Stimulated activated CD8-positive, alpha-beta memory T cell treated with anti-CD3 and anti-CD28 coated beads, Interleukin-7, amount 100 ng/mL, for 1 hour (primary cell): ENCODE data around the gene MIB2.
"Not testable (repeated sequence)": the region's sequence is repeated elsewhere in the genome, so short reads cannot be mapped to it uniquely, and the experiment has no call there.

Experiments
- DNase-seq, 2 donors: peaks; one replicate each; pipeline ENCODE4 v3.0.0-alpha.2; 2020; ENCODE audit warnings: low read depth in 2 of 2

Gene MIB2

DNA sequence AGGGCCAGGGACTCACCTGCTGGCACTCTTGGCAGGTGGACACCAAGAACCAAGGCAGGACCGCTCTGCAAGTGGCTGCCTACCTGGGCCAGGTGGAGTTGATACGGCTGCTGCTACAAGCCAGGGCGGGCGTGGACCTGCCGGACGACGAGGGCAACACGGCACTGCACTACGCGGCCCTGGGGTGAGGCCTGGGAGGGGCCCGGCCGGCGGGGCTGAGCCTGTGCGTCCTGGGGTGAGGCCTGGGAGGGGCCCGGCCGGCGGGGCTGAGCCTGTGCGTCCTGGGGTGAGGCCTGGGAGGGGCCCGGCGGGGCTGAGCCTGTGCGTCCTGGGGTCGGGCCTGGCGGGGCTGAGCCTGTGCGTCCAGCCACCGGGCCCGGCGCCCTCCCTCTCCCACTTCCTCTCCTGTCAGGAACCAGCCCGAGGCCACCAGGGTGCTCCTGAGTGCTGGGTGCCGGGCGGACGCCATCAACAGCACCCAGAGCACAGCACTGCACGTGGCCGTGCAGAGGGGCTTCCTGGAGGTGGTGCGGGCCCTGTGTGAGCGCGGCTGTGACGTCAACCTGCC is 12.0 kb downstream of the MIB2 start:
- no peak for DNase-seq

DNA sequence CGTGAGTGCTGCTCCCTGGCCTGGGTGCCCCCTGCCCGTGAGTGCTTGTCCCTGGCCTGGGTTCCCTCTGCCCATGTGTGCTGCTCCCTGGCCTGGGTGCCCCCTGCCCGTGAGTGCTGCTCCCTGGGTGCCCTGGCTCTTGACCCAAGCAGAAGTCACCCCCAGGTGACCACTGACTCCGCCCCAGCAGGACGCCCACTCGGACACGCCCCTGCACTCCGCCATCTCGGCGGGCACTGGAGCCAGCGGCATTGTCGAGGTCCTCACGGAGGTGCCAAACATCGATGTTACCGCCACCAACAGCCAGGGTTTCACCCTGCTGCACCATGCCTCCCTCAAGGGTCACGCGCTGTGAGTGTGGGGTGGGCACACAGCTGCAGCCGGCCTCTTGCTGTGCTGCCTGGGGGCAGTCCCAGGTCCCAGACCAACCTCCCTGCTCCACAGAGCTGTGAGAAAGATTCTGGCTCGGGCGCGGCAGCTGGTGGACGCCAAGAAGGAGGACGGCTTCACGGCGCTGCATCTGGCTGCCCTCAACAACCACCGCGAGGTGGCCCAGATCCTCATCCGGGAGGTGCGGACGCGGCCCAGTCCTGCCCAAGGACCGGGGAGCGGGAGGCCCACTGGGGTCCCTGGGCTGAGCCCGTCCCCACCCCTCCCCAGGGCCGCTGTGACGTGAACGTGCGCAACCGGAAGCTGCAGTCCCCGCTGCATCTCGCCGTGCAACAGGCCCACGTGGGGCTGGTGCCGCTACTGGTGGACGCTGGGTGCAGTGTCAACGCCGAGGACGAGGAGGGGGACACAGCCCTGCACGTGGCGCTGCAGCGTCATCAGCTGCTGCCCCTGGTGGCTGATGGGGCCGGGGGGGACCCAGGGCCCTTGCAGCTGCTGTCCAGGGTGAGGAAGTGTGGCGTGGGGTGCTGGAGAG is 12.8 kb downstream of the MIB2 start:
- DNase-seq: no peak

DNA sequence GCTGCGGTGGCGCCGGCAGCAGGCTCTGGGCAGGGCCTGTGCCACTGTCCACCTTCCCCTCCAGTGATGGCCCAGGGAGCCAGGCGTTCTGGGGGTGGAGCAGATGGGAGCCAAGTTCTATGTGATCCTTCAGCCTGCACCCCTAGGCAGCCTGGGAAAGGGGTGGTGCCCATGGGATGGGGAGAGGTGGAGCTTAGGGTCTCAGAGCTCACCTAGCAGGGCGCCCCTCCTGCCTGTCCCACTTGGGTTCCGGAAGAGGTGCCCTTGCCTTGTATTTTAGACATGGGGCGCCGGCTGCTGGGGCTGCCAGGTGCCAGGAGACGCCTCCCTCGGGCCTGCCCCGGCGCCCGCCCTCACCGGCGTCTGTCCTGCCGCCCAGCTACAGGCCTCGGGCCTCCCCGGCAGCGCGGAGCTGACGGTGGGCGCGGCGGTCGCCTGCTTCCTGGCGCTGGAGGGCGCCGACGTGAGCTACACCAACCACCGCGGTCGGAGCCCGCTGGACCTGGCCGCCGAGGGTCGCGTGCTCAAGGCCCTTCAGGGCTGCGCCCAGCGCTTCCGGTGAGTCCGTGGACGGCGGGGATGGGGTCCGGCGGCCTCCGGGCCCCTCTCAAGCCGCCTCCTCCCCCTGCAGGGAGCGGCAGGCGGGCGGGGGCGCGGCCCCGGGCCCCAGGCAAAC is 13.6 kb downstream of the MIB2 start:
- DNase-seq: no peak

DNA sequence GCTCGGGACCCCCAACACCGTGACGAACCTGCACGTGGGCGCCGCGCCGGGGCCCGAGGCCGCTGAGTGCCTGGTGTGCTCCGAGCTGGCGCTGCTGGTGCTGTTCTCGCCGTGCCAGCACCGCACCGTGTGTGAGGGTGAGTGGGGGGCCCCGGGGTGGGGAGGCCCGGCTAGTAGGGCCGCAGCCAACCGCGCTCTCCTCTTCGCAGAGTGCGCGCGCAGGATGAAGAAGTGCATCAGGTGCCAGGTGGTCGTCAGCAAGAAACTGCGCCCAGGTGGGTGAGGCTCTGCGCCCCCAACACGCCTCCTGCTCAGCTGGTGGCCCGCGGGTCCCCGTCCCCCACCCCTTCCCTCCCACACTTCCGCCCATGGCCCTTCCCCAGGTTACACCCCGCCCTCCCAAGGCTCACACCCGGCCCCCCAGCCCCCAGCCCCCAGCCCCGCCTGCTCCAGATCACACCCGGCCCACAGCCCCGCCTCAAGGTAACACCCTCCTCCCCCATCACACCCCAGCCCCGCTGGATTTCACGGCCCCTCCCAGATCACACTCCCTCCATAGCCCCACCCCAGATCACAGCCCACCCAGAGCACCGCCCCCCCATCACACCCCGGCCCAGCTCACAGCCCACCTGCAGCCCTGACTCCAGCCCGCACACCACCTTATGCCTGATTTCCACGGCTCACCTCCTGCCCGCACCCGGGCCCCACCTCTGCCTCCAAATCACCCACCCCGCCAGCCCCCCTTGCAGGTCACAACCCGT is 14.3 kb downstream of the MIB2 start:
- DNase-seq: peak; percentile 52 to 54

DNA sequence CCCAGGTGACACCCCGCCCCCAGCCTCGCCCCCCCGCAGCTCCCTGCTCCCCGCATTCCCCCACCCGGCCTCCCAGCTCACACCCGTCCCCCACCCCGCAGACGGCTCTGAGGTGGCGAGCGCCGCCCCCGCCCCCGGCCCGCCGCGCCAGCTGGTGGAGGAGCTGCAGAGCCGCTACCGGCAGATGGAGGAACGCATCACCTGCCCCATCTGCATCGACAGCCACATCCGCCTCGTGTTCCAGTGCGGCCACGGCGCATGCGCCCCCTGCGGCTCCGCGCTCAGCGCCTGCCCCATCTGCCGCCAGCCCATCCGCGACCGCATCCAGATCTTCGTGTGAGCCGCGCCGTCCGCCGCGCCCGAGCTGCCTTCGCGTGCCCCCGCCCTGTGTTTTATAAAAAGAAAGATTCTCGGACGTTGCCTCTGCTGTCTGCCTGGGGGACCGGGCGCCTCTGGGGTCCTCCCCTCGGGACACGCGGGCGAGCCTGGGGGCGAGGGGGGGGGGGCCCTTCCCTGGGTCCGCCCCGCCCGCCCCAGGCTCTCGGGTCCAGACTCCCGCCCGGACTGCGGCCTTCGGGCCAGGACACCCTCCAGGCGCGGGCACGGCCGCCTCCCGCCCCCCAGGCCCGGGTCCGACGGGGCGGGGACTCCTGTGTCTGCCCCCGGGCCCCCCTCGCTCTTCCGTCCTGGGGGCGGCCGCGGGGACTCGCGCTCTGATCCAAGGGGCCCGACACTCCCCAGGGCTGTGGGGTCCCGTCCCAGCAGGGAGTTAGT is 15.1 kb downstream of the MIB2 start:
- peak; percentile 87 to 89 for DNase-seq

DNA sequence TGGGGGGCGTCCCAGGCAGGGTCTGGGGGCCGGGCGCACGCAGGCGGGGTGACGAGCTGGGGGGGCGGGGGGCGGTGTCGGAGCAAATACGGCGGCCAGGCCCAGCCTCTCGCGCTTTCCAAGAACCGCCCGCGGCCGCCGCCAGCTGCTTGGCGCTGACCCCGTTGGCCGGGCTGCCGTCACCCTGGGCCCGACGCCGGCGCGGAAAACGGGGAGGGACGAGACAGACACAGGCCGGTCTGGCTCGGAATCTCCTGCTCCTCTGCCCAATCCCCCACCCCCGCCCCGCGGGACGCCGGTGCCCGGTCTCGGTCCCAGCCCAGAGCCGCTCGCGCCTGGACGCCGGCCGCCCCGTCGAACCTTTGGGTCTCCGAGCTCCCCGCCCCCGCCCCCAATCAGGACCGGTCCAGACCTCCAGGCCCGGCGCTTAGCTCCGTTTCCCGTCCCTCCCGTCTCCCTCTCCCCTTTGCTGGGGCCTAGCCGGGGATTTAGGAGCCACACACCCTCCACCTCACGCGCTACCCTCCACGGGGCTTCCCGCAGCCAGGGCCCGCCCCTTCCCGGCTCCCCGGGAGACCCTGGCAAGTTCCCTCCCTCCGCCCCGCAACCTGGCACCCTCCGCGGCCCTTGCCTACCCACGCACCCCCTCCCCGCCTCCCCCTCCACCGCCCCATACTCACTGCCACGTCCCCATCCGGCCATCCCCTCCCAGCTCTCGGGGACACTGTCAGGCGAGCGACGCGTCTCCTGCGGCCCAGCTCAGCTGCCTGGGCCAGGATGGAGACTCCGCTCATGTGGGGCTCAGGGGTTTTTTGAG is 15.9 kb downstream of the MIB2 start:
- no peak for DNase-seq

DNA sequence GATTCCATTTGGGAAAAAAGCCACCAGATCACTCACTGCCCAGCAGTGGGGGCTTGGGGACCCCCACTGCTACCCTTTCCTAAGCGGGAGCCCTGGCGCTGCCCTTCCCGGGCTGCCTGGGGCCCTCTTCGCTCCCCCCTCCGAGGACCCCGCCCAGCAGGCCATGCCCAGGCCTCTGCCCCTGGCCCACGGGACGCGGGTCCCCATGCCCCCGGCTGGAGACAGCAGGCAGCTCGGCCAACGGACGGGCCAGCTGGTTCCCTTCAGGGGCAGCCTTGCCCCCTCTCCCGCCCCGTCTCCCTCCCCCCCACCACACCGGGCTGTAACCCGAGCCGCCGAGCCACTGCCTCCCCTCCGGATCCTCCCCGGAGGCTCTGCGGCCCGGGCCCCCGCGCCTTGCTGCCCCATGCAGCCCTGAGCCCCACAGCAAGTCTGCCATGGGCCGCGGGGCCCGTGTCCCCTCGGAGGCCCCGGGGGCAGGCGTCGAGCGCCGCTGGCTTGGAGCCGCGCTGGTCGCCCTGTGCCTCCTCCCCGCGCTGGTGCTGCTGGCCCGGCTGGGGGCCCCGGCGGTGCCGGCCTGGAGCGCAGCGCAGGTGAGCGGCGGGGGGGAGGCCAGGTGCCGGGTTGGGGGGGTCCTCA is 16.6 kb downstream of the MIB2 start, which contains the start of gene MMP23B:
TSS of gene MMP23B (plus strand) at position 392 of the 639 bp plus-strand sequence. CDS start at position 438, 46 bp downstream.
- no peak for DNase-seq

DNA sequence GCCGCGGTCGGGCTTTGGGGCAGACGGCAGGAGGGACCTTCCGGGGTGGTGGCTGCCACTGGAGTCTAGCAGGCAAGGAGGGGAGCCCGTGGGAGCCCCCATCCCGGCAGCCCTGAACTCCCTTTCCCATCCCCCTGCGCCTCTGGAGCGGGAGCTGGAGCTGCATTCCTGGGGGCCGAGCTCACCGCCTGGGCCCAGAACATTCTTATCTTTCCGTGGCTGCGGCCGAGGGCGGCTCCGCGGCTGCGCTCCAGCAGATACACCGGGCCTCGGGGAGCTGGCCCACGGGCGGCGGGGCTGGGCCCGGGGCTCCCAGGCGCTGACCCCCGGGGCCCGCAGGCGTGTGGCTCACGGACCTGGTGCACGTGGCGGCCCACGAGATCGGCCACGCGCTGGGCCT is 18.1 kb downstream of the MIB2 start:
- not testable (repeated sequence) for DNase-seq

DNA sequence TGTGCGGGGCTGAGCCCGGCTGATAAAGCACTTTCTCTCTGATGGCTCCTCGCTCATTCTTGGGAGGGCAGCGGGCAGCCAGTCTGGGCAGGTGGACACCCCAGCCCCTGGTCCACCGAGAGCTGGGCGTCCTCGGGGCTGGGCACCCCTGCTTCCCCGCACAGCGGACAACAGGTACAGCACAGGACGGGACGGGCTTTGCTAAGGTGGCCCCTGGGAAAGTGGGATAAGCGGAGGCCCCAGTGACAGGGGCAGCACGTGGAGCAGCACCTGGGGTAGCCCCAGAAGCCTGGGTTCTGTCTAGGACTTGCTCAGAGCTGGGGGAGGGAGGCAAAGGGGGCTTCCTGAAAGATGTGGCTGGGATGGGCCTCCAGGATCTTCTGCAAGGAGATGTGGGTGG is 19.3 kb downstream of the MIB2 start:
- DNase-seq: not testable (repeated sequence)

DNA sequence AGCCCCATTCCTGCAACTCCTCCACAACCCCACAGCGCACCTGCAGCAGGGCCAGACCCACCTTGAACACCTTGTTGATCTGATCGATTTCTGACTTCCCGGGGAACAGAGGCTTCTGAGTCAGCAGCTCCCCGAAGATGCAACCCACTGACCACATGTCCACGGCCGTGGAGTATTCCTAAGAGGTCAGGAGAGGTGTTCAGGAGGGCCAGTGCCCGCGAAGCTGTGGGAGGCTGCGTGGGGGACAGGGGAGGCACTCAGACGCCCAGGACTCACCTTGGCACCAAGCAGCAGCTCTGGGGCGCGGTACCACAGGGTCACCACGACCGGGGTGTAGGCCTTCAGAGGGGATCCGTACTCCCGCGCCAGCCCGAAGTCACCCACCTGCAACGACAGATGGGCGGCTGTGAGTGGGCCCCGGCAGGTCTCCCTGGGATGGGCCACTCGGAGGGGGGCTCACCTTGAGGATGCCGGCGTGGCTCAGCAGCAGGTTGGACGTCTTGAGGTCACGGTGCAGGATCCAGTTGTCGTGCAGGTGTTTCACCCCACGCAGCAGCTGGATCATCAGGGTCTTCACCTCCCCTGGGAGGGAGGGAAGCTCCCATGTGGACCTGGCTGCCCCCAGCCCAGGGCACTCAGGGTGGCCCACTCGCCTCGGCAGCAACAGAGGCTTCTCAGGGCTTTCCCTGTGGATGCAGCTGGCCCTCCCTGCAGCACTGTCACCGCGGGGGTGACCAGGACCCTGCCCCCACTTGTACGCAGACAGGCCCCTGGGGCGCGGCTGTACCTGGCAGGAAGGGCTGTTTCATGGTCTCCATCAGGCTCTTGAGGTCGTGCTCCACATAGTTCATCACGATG is 21.6 kb downstream of the MIB2 start:
- not testable (repeated sequence) for DNase-seq

DNA sequence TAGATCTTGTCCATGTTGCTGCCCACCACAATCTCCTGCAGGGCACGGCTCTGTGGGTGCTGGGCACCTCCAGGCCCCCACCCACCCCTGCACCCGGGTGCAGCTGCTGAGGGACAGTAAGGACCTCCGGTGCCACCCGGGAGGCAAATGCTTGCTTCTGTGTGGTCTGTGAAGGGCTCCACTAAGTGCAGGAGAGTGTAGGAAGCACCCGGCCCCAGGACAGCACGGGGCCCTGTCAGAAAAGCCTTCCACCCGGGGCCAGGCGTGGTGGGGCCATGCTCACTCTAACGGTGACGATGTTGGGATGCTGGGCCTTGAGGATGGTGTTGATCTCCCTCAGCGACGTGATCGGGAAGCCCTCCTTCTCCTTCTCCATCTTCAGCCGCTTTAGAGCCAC is 22.2 kb downstream of the MIB2 start:
- DNase-seq: not testable (repeated sequence)

DNA sequence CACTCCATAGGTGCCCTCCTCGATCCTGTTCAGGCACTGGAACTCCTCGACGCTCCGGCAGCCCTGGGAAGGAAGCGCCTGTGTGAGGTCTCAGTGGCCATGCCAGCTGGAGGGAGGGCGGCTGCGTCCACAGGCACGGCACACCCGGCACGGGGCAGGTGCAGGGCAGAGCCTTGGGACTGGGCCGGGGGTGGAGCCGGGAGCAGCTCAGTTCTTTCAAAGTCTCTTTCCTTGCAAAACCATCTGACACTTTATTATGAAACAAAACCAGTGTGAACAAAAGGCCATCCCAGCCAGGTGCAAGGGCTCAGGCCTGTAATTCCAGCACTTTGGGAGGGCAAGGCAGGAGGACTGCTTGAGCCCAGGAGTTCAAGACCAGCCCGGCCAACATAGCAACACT is 23.2 kb downstream of the MIB2 start:
- not testable (repeated sequence) for DNase-seq

DNA sequence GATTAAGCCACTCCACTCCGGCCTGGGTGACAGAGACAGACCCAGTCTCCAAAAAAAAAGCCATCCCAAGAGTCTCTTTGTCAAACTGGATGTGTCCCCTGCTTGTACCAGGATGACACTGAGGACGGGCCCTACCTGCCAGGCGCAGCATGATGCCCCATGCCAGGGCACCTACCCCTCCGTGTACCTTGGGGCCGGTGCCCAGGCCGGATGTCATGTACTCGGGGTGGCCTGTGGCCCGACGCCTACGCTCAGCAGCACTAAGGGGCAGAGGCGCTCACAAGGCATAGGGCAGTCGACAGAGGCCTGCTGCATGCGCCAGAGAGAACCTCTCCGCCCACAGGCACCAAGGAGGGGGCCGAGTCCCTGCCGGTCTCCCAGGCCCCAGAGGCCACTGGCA is 24.1 kb downstream of the MIB2 start:
- not testable (repeated sequence) for DNase-seq

DNA sequence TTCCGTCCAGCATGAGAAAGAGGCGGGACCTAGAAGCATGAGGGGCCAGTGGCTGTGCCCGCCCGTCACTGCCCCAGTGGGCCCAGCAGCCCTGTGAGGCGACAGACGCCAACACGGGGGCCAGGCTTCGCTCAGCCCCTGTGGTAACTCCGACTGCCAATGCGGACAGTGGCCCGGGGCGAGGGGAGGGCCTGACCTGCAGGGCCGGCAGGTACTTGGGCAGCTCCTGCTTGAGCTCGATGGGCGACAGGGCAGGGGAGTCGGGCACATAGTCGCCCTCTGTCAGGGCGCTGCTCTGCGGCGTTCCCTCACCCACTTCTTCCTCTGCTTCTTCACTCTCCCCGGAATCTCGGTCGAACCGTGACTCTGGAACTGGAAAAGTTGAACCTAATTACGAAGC is 24.8 kb downstream of the MIB2 start:
- not testable (repeated sequence) for DNase-seq

DNA sequence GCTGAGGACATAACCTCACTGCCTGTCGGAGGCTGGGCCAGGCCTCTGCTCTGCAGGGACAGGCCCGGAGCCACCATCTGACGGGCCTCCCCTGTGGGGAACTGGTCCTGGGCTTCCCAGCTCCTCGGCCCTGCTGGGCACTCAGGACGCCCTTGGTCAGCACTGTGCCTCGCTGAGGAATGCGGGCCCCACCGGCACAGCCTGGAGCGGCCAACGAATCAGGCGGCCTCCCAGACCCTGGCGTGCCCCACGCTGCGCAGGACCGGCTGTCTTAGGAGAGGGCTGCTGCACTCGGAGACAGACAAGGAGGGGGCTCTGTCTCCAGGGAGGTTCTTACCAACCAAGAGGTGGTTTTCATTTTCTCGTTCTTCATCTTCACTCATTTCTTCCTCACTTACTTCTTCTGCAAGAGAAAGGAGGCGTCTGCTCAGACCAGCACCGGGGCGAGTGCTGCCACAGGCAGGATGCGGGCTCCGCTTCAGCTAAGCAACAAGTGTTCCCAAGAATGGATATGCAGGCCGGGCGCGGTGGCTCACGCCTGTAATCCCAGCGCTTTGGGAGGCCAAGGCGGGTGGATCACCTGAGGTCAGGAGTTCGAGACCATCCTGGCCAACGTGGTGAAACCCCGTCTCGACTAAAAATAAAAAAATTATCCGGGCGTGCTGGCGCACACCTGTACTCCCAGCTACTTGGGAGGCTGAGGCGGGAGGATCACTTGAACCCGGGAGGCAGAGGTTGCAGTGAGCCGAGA is 25.6 kb downstream of the MIB2 start:
- not testable (repeated sequence) for DNase-seq

DNA sequence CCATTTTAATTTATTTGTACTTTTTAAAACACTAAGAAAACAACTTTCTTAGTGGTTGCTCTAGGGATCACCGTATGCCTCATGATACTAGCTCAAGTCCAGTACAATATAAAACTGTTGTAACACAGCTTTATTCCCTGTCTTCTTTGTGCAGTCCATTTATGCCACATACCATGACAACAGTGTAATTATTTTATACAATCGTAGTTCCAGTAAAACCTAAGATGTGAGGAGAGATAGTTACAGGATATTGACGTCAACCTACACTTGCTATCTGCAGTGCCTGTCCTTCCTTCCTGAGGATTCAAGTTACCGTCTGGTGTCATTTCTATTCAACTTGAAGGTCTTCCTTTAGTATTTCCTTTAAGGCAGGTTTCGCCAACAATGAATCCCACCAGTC is 31.0 kb downstream of the MIB2 start:
- DNase-seq: not testable (repeated sequence)

DNA sequence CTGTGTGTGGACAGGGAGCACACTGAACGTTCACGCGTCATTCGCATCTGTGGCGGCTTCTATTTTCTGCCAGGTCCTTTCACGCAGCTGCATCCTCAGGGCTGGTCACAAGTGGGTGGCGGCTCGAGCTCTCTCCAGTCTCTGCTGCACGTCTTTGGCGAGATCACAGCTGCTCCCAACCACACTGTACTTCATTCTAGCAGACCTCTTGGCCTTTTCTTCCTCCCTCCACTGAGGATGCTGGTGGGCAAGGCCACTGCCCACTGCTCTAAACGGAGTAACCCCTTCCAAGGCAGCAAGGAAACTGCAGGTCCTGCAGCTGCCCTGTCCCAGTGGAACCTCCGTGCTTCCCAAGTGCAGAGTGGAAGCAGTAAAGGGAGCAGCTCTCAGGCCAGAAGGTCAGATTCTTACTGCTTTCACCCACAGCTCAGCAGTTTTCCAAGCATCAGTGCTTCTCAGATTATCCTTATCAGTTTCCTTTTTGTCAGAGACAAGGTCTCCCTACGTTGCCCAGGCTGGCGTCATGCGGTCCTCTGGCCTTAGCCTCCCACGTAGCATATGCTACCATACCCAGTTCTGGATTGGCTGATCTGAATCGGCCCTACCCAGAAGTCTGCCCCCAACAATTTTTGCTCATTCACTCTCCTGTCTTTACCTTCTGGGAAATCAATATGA is 32.4 kb downstream of the MIB2 start:
- DNase-seq: not testable (repeated sequence)
